ENCODE measurements around the gene LGMN. TPM values are rescaled to one million over a fixed set of nuclear protein-coding genes. Genes with fewer than 3 reads are reported as not detected.
"Not testable (repeated sequence)": the region's sequence is repeated elsewhere in the genome, so short reads cannot be mapped to it uniquely, and the experiment has no call there.

LGMN gene
- total RNA-seq, 1 donor from 2014 or later, result 1.4 TPM

GRCh38 chr14:92780444-92781232, 32.2 kb upstream of the LGMN start:
- Mint-ChIP-seq H3K27me3 (peaks cover 19% of the 10 kb centered on the region), H3K4me1 (peaks cover 19% of the 10 kb centered on the region), H3K4me3 (no peak overlapping the region), H3K36me3 (ENCODE audit: low read depth) (no peaks in the 10 kb centered on the region), H3K9me3 (no peaks in the 10 kb centered on the region), H3K27ac (no peak overlapping the region)
- intact Hi-C loops (cut with micrococcal nuclease), result loop anchor here (5.0 kb wide), 1 partner anchor 33 kb away; the partner anchor contains the start of gene LGMN
- peak; percentile 61 for DNase-seq

- H3K36me3 Mint-ChIP-seq (ENCODE audit: low read depth); H3K27ac Mint-ChIP-seq; DNase-seq; intact Hi-C loops (cut with micrococcal nuclease); H3K9me3 Mint-ChIP-seq; H3K4me3 Mint-ChIP-seq: not testable (repeated sequence)
- H3K27me3 Mint-ChIP-seq, result peaks cover 21% of the 10 kb centered on the region
- peaks cover 25% of the 10 kb centered on the region for H3K4me1 Mint-ChIP-seq
Measured at GRCh38 chr14:92778868-92779565, 30.6 kb upstream of the LGMN start.

GRCh38 chr14:92775292-92775691, 26.9 kb upstream of the LGMN start:
- H3K4me3 Mint-ChIP-seq; H3K36me3 Mint-ChIP-seq (ENCODE audit: low read depth); intact Hi-C loops (cut with micrococcal nuclease); H3K9me3 Mint-ChIP-seq: not testable (repeated sequence)
- DNase-seq, result peak; percentile 83
- H3K27ac Mint-ChIP-seq, result peak overlapping the region; percentile 68
- H3K4me1 Mint-ChIP-seq, result peaks cover 23% of the 10 kb centered on the region
- H3K27me3 Mint-ChIP-seq, result peaks cover 25% of the 10 kb centered on the region

GRCh38 chr14:92774572-92774971, 26.1 kb upstream of the LGMN start:
- Mint-ChIP-seq H3K9me3 (no peaks in the 10 kb centered on the region), H3K27me3 (peaks cover 26% of the 10 kb centered on the region), H3K36me3 (ENCODE audit: low read depth) (no peaks in the 10 kb centered on the region), H3K4me1 (peaks cover 18% of the 10 kb centered on the region), H3K4me3 (no peak overlapping the region), H3K27ac (peak overlapping the region; percentile 68)
- DNase-seq, result no peak
- intact Hi-C loops (cut with micrococcal nuclease), result no loop called here

GRCh38 chr14:92770484-92770883, 22.1 kb upstream of the LGMN start:
- DNase-seq, result no peak
- Mint-ChIP-seq H3K9me3 (no peaks in the 10 kb centered on the region), H3K36me3 (ENCODE audit: low read depth) (no peaks in the 10 kb centered on the region), H3K4me1 (peaks cover 25% of the 10 kb centered on the region), H3K27me3 (peaks cover 25% of the 10 kb centered on the region), H3K27ac (no peak overlapping the region), H3K4me3 (no peak overlapping the region)
- intact Hi-C loops (cut with micrococcal nuclease), result loop anchor here (1.0 to 2.0 kb wide), 2 partner anchors 40 to 214 kb away; no protein-coding TSS in a partner anchor

- Mint-ChIP-seq H3K36me3 (ENCODE audit: low read depth) (no peaks in the 10 kb centered on the region), H3K9me3 (no peaks in the 10 kb centered on the region), H3K4me3 (no peak overlapping the region), H3K27ac (peak overlapping the region; percentile 14), H3K27me3 (peaks cover 31% of the 10 kb centered on the region), H3K4me1 (peaks cover 18% of the 10 kb centered on the region)
- no peak for DNase-seq
- intact Hi-C loops (cut with micrococcal nuclease), result loop anchor here (1.0 kb wide), 1 partner anchor 20 kb away; the partner anchor contains the start of gene LGMN
Measured at GRCh38 chr14:92768795-92769194, 20.4 kb upstream of the LGMN start.

GRCh38 chr14:92768236-92768635, 19.8 kb upstream of the LGMN start:
- Mint-ChIP-seq H3K27ac (peak overlapping the region; percentile 14), H3K27me3 (peaks cover 31% of the 10 kb centered on the region), H3K4me1 (peaks cover 18% of the 10 kb centered on the region)
- not testable (repeated sequence) for H3K4me3 Mint-ChIP-seq; H3K36me3 Mint-ChIP-seq (ENCODE audit: low read depth); H3K9me3 Mint-ChIP-seq
- intact Hi-C loops (cut with micrococcal nuclease), result loop anchor here (1.0 kb wide), 1 partner anchor 20 kb away; the partner anchor contains the start of gene LGMN
- DNase-seq, result peak; percentile 87

GRCh38 chr14:92763666-92764631, 15.5 kb upstream of the LGMN start:
- not testable (repeated sequence) for DNase-seq, H3K27ac Mint-ChIP-seq
- peaks cover 52% of the 10 kb centered on the region for H3K27me3 Mint-ChIP-seq

GRCh38 chr14:92760524-92760805, 12.0 kb upstream of the LGMN start:
- H3K4me3 Mint-ChIP-seq, result peak overlapping the region; percentile 36
- no peak overlapping the region for H3K27ac Mint-ChIP-seq
- H3K4me1 Mint-ChIP-seq, result peaks cover 22% of the 10 kb centered on the region
- H3K27me3 Mint-ChIP-seq, result peaks cover 38% of the 10 kb centered on the region
- H3K36me3 Mint-ChIP-seq (ENCODE audit: low read depth), result peaks cover 2% of the 10 kb centered on the region
- intact Hi-C loops (cut with micrococcal nuclease), result no loop called here
- H3K9me3 Mint-ChIP-seq, result peaks cover 8% of the 10 kb centered on the region
- no peak for DNase-seq

More at GRCh38 chr14:92763666-92764631, 15.5 kb upstream of the LGMN start:
- H3K4me3 Mint-ChIP-seq; H3K9me3 Mint-ChIP-seq; intact Hi-C loops (cut with micrococcal nuclease); H3K36me3 Mint-ChIP-seq (ENCODE audit: low read depth): not testable (repeated sequence)
- H3K4me1 Mint-ChIP-seq, result peaks cover 30% of the 10 kb centered on the region

- DNase-seq, result peak; percentile 65
- peak overlapping the region; percentile 36 for H3K4me3 Mint-ChIP-seq
- peaks cover 2% of the 10 kb centered on the region for H3K36me3 Mint-ChIP-seq (ENCODE audit: low read depth)
- H3K27ac Mint-ChIP-seq, result peak overlapping the region; percentile 52
- H3K27me3 Mint-ChIP-seq, result peaks cover 35% of the 10 kb centered on the region
- intact Hi-C loops (cut with micrococcal nuclease), result no loop called here
- H3K4me1 Mint-ChIP-seq, result peaks cover 22% of the 10 kb centered on the region
- peaks cover 8% of the 10 kb centered on the region for H3K9me3 Mint-ChIP-seq
Measured at GRCh38 chr14:92759679-92760523, 11.5 kb upstream of the LGMN start.

GRCh38 chr14:92759300-92759678, 10.9 kb upstream of the LGMN start:
- Mint-ChIP-seq H3K27me3 (peaks cover 34% of the 10 kb centered on the region), H3K36me3 (ENCODE audit: low read depth) (peaks cover 2% of the 10 kb centered on the region), H3K4me3 (no peak overlapping the region), H3K4me1 (peaks cover 22% of the 10 kb centered on the region), H3K27ac (no peak overlapping the region), H3K9me3 (peaks cover 8% of the 10 kb centered on the region)
- intact Hi-C loops (cut with micrococcal nuclease), result no loop called here
- peak; percentile 70 for DNase-seq

GRCh38 chr14:92756446-92756845, 8.0 kb upstream of the LGMN start:
- intact Hi-C loops (cut with micrococcal nuclease), result no loop called here
- peaks cover 2% of the 10 kb centered on the region for H3K36me3 Mint-ChIP-seq (ENCODE audit: low read depth)
- H3K9me3 Mint-ChIP-seq, result peaks cover 8% of the 10 kb centered on the region
- no peak for DNase-seq
- peaks cover 34% of the 10 kb centered on the region for H3K27me3 Mint-ChIP-seq
- no peak overlapping the region for H3K27ac Mint-ChIP-seq
- peaks cover 22% of the 10 kb centered on the region for H3K4me1 Mint-ChIP-seq
- no peak overlapping the region for H3K4me3 Mint-ChIP-seq

- H3K4me3 Mint-ChIP-seq, result no peak overlapping the region
- intact Hi-C loops (cut with micrococcal nuclease), result no loop called here
- H3K27ac Mint-ChIP-seq, result no peak overlapping the region
- no peak for DNase-seq
- H3K27me3 Mint-ChIP-seq, result peaks cover 31% of the 10 kb centered on the region
- H3K36me3 Mint-ChIP-seq (ENCODE audit: low read depth), result peaks cover 2% of the 10 kb centered on the region
- H3K9me3 Mint-ChIP-seq, result peaks cover 8% of the 10 kb centered on the region
- peaks cover 19% of the 10 kb centered on the region for H3K4me1 Mint-ChIP-seq
Measured at GRCh38 chr14:92755495-92755894, 7.1 kb upstream of the LGMN start.

All from activated CD4-positive, alpha-beta T cell treated with anti-CD3 and anti-CD28 coated beads, Interleukin-2, amount 10 ng/mL, durations not matched to agents 24 days and 14 days (primary cell).